ENCODE results near the gene NMT1. TPM values are rescaled to one million over a fixed set of nuclear protein-coding genes. Genes with fewer than 3 reads are reported as not detected.

The NMT1 gene
- total and polyA plus RNA-seq, 2 of the 13 experiments (the other 11 are each of a cell fraction or from before 2014, with no cell fraction given): 75.7 to 142 TPM

DNA sequence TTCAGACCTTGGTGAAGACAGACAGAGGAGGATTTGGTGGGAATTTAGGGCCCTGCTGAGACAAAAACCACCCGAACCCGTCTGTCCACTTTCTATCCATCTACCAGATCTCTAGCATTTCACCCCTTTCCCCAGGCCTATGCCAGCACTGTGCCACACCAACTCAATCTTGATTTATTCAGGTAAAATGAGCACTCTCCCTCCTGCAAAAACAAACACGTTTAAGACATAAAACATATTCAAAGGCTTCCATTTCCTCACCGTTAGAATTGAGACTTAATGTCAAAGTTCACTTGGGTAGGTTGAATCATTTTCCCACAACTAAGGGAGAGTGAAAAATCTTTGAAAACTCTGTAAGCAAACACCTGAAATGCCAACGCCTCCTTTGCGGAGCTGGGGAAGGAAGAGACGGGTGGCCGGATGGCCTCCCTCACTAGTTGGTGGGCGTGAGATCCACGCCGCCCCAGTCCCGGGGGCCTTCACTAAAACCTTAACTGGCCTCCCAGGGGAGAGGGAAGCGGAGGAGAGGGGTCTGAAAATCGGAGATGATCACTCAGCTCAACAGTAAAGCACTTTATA is 10.5 kb upstream of the NMT1 start (continued):
- TF ChIP-seq, protein P1, sequence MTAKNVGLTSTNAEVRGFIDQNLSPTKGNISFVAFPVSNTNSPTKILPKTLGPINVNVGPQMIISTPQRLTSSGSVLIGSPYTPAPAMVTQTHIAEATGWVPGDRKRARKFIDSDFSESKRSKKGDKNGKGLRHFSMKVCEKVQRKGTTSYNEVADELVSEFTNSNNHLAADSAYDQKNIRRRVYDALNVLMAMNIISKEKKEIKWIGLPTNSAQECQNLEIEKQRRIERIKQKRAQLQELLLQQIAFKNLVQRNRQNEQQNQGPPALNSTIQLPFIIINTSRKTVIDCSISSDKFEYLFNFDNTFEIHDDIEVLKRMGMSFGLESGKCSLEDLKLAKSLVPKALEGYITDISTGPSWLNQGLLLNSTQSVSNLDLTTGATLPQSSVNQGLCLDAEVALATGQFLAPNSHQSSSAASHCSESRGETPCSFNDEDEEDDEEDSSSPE (CRISPR knock-in tag; IDR thresholded peaks at IDR 0.05): no peak
- TF ChIP-seq, protein P2, sequence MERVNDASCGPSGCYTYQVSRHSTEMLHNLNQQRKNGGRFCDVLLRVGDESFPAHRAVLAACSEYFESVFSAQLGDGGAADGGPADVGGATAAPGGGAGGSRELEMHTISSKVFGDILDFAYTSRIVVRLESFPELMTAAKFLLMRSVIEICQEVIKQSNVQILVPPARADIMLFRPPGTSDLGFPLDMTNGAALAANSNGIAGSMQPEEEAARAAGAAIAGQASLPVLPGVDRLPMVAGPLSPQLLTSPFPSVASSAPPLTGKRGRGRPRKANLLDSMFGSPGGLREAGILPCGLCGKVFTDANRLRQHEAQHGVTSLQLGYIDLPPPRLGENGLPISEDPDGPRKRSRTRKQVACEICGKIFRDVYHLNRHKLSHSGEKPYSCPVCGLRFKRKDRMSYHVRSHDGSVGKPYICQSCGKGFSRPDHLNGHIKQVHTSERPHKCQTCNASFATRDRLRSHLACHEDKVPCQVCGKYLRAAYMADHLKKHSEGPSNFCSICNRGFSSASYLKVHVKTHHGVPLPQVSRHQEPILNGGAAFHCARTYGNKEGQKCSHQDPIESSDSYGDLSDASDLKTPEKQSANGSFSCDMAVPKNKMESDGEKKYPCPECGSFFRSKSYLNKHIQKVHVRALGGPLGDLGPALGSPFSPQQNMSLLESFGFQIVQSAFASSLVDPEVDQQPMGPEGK (CRISPR knock-in tag; IDR thresholded peaks at IDR 0.05): peak; percentile 55
- TF ChIP-seq, protein P3, sequence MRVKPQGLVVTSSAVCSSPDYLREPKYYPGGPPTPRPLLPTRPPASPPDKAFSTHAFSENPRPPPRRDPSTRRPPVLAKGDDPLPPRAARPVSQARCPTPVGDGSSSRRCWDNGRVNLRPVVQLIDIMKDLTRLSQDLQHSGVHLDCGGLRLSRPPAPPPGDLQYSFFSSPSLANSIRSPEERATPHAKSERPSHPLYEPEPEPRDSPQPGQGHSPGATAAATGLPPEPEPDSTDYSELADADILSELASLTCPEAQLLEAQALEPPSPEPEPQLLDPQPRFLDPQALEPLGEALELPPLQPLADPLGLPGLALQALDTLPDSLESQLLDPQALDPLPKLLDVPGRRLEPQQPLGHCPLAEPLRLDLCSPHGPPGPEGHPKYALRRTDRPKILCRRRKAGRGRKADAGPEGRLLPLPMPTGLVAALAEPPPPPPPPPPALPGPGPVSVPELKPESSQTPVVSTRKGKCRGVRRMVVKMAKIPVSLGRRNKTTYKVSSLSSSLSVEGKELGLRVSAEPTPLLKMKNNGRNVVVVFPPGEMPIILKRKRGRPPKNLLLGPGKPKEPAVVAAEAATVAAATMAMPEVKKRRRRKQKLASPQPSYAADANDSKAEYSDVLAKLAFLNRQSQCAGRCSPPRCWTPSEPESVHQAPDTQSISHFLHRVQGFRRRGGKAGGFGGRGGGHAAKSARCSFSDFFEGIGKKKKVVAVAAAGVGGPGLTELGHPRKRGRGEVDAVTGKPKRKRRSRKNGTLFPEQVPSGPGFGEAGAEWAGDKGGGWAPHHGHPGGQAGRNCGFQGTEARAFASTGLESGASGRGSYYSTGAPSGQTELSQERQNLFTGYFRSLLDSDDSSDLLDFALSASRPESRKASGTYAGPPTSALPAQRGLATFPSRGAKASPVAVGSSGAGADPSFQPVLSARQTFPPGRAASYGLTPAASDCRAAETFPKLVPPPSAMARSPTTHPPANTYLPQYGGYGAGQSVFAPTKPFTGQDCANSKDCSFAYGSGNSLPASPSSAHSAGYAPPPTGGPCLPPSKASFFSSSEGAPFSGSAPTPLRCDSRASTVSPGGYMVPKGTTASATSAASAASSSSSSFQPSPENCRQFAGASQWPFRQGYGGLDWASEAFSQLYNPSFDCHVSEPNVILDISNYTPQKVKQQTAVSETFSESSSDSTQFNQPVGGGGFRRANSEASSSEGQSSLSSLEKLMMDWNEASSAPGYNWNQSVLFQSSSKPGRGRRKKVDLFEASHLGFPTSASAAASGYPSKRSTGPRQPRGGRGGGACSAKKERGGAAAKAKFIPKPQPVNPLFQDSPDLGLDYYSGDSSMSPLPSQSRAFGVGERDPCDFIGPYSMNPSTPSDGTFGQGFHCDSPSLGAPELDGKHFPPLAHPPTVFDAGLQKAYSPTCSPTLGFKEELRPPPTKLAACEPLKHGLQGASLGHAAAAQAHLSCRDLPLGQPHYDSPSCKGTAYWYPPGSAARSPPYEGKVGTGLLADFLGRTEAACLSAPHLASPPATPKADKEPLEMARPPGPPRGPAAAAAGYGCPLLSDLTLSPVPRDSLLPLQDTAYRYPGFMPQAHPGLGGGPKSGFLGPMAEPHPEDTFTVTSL (CRISPR knock-in tag; IDR thresholded peaks at IDR 0.05; ENCODE audit: borderline replicate concordance): no peak
- TF ChIP-seq, protein P4, sequence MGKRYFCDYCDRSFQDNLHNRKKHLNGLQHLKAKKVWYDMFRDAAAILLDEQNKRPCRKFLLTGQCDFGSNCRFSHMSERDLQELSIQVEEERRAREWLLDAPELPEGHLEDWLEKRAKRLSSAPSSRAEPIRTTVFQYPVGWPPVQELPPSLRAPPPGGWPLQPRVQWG (CRISPR knock-in tag; IDR thresholded peaks at IDR 0.05; ENCODE audit: borderline replicate concordance, low read depth): no peak
- TF ChIP-seq SAP130 (CRISPR knock-in tag; IDR thresholded peaks at IDR 0.05; ENCODE audit: low read depth): peak; percentile 7; the same call in 1 of the 2 replicates
- TF ChIP-seq, protein P5, sequence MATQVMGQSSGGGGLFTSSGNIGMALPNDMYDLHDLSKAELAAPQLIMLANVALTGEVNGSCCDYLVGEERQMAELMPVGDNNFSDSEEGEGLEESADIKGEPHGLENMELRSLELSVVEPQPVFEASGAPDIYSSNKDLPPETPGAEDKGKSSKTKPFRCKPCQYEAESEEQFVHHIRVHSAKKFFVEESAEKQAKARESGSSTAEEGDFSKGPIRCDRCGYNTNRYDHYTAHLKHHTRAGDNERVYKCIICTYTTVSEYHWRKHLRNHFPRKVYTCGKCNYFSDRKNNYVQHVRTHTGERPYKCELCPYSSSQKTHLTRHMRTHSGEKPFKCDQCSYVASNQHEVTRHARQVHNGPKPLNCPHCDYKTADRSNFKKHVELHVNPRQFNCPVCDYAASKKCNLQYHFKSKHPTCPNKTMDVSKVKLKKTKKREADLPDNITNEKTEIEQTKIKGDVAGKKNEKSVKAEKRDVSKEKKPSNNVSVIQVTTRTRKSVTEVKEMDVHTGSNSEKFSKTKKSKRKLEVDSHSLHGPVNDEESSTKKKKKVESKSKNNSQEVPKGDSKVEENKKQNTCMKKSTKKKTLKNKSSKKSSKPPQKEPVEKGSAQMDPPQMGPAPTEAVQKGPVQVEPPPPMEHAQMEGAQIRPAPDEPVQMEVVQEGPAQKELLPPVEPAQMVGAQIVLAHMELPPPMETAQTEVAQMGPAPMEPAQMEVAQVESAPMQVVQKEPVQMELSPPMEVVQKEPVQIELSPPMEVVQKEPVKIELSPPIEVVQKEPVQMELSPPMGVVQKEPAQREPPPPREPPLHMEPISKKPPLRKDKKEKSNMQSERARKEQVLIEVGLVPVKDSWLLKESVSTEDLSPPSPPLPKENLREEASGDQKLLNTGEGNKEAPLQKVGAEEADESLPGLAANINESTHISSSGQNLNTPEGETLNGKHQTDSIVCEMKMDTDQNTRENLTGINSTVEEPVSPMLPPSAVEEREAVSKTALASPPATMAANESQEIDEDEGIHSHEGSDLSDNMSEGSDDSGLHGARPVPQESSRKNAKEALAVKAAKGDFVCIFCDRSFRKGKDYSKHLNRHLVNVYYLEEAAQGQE (IDR thresholded peaks at IDR 0.05; ENCODE audit: borderline replicate concordance in 1 of 2, low read depth in 1 of 2, low read length in 2 of 2): no peak
- TF ChIP-seq CBFB (CRISPR knock-in tag; IDR thresholded peaks at IDR 0.05): no peak
- TF ChIP-seq KLF6 (CRISPR knock-in tag; IDR thresholded peaks at IDR 0.05): no peak
- TF ChIP-seq ZNF264 (CRISPR knock-in tag; IDR thresholded peaks at IDR 0.05): 0 out of 2 replicates have a peak, but pooled peaks have one; percentile 20
- TF ChIP-seq, protein P6, sequence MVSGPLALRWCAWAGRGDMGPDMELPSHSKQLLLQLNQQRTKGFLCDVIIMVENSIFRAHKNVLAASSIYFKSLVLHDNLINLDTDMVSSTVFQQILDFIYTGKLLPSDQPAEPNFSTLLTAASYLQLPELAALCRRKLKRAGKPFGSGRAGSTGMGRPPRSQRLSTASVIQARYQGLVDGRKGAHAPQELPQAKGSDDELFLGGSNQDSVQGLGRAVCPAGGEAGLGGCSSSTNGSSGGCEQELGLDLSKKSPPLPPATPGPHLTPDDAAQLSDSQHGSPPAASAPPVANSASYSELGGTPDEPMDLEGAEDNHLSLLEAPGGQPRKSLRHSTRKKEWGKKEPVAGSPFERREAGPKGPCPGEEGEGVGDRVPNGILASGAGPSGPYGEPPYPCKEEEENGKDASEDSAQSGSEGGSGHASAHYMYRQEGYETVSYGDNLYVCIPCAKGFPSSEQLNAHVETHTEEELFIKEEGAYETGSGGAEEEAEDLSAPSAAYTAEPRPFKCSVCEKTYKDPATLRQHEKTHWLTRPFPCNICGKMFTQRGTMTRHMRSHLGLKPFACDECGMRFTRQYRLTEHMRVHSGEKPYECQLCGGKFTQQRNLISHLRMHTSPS (CRISPR knock-in tag; IDR thresholded peaks at IDR 0.05; ENCODE audit: low read depth): no peak
- TF ChIP-seq, protein P7, sequence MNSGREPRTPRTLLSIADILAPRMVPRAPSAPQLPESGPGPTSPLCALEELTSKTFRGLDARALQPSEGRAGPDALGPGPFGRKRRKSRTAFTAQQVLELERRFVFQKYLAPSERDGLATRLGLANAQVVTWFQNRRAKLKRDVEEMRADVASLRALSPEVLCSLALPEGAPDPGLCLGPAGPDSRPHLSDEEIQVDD (CRISPR knock-in tag; IDR thresholded peaks at IDR 0.05; ENCODE audit: borderline replicate concordance): no peak
- TF ChIP-seq SMARCE1 (IDR thresholded peaks at IDR 0.05; ENCODE audit: borderline replicate concordance): no peak

Measured in HepG2 (cell line).